K562 (cell line): ENCODE results near the gene PAIP1. TPM values are rescaled to one million over a fixed set of nuclear protein-coding genes. Genes with fewer than 3 reads are reported as not detected.

Experiments used
- AFF4 ChIP-seq: sonication (generic); formaldehyde crosslinking; IDR thresholded peaks from 2 replicates; pipeline ENCODE4 v1.8.0; 2023; ENCODE audit warnings: mild to moderate bottlenecking, missing genetic modification reagents
- BACH1 ChIP-seq: fragments of 200-800 bp; sonication (Bioruptor generic); IDR thresholded peaks from 2 replicates; pipeline ENCODE4 v1.6.1; 2016; ENCODE audit warnings: missing genetic modification characterization, missing compliant biosample characterization
- CREB3 ChIP-seq: fragments of 450-650 bp; conservative IDR thresholded peaks from 2 replicates; pipeline ENCODE4 v1.6.1; 2016; ENCODE audit warnings: missing genetic modification characterization, low read depth, mild to moderate bottlenecking, missing compliant biosample characterization, moderate library complexity
- GATAD2B ChIP-seq: fragments of 450-650 bp; IDR thresholded peaks from 2 replicates; pipeline ENCODE4 v1.6.1; 2017; ENCODE audit warnings: mild to moderate bottlenecking, borderline replicate concordance
- HDAC8 ChIP-seq: fragments of 450-650 bp; IDR thresholded peaks from 2 replicates; pipeline ENCODE4 v1.6.1; 2016; ENCODE audit warnings: mild to moderate bottlenecking, missing genetic modification characterization, moderate library complexity, missing compliant biosample characterization
- HEY1 ChIP-seq: fragments of 250-450 bp; sonication (Bioruptor Pico); IDR thresholded peaks from 2 replicates; pipeline ENCODE4 v1.5.0; 2020; ENCODE audit warnings: mild to moderate bottlenecking, moderate library complexity, borderline replicate concordance
- HMG20B ChIP-seq: fragments of 250-450 bp; sonication (Bioruptor Pico); IDR thresholded peaks from 2 replicates; pipeline ENCODE4 v1.5.0; 2021; ENCODE audit warnings: mild to moderate bottlenecking
- MCM2 ChIP-seq: fragments of 450-650 bp; IDR thresholded peaks from 2 replicates; pipeline ENCODE4 v1.6.1; 2017; ENCODE audit warnings: low read depth, mild to moderate bottlenecking
- MTA3 ChIP-seq: fragments of 450-650 bp; formaldehyde crosslinking; IDR thresholded peaks from 2 replicates; pipeline ENCODE4 v1.6.1; 2017; ENCODE audit warnings: mild to moderate bottlenecking, borderline replicate concordance
- NR0B1 ChIP-seq: fragments of 450-650 bp; IDR thresholded peaks from one replicate; pipeline ENCODE4 v1.6.1; 2018; ENCODE audit warnings: mild to moderate bottlenecking, moderate library complexity; ENCODE audit not compliant: partially characterized antibody
- ZSCAN29 ChIP-seq: fragments of 450-650 bp; IDR thresholded peaks from 2 replicates; pipeline ENCODE4 v1.6.1; 2017
- polyA plus RNA-seq, 8 experiments: library from polyadenylated mRNA; depleted of rRNA in 4 of 8; stranded (reverse) in 5 of 8; unstranded in 3 of 8; fragments of >200 nt; fragmentation: Nextera tagmentation in 2 of 8; fragmentation: Illumina TruSeq in 1 of 8; extraction: Ambion mirVana in 2 of 8; extraction: Trizol in 1 of 8; gene quantifications; 2 replicates each; pipeline versions ENCODE4 v1.2.1 to v1.2.3, GENCODE V29; 2011 to 2014; ENCODE audit warnings: inconsistent platforms in 1 of 8, missing spikeins in 1 of 8
- total RNA-seq, 7 experiments: library from RNA; depleted of rRNA in 6 of 7; stranded (reverse); fragments of >200 nt in 6 of 7; fragmentation: Illumina TruSeq in 2 of 7; extraction: Trizol in 2 of 7; gene quantifications; 2 replicates each; pipeline versions ENCODE4 v1.2.1 to v1.2.3, GENCODE V29; 2011 to 2021; ENCODE audit warnings: low replicate concordance in 1 of 7
- TF ChIP-seq, protein P1 (sequence below): IDR thresholded peaks from 2 replicates; pipeline ENCODE4 v1.6.1; 2016; ENCODE audit warnings: missing genetic modification characterization, missing compliant biosample characterization
- TF ChIP-seq, protein P2 (sequence below): fragments of 450-650 bp; IDR thresholded peaks from 2 replicates; pipeline ENCODE4 v1.6.1; 2016; ENCODE audit warnings: missing biosample characterization, missing genetic modification characterization
- TF ChIP-seq, protein P3 (sequence below), 3 experiments: fragments of 200-800 bp in 1 of 3; sonication (Bioruptor generic) in 1 of 3; sonication (generic) in 1 of 3; formaldehyde crosslinking in 1 of 3; IDR thresholded peaks; 2 replicates each; pipeline versions ENCODE4 v1.6.1 to v1.8.0; 2016 to 2022; ENCODE audit warnings: mild to moderate bottlenecking in 2 of 3, missing compliant biosample characterization in 2 of 3, missing genetic modification characterization in 2 of 3, missing genetic modification reagents in 1 of 3

Gene PAIP1
- total and polyA plus RNA-seq, 9 of the 15 experiments (the other 6 are each of a cell fraction or from before 2014, with no cell fraction given), result 51.7 to 181 (median 102) TPM

DNA sequence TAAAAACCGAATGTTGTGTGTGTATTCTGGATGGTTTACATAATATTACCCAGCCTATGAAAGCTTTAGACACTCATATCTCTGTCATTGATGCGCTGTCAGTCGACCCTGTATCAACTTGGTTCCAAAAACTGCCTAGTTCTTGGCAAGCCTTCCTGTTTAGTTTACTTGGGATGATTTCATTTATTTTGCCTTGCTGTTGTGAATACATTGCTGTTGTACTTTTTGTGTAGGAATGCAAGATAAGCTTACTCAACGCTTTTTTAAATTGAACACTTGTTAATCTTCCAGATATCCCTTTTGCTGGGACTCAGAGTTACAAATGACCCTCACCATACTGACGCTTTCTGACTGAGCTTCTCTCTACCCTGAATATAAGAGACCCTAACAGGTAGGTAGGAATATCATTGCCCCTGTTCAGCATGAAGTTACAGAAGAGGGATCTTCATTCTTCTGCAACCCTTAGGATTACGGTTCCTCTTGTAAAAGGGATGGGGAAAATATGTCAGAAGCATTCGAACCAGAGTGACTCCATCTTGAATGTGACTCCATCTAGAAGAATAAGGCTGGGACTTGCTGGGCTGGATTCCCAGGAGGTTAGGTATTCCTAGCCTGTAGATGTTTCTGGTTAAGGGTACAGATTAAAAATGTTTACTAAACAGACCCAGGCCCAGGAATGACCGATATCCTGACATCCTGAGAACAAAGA lies 13.7 kb upstream of the PAIP1 start (continued):
- TF ChIP-seq, protein P1, sequence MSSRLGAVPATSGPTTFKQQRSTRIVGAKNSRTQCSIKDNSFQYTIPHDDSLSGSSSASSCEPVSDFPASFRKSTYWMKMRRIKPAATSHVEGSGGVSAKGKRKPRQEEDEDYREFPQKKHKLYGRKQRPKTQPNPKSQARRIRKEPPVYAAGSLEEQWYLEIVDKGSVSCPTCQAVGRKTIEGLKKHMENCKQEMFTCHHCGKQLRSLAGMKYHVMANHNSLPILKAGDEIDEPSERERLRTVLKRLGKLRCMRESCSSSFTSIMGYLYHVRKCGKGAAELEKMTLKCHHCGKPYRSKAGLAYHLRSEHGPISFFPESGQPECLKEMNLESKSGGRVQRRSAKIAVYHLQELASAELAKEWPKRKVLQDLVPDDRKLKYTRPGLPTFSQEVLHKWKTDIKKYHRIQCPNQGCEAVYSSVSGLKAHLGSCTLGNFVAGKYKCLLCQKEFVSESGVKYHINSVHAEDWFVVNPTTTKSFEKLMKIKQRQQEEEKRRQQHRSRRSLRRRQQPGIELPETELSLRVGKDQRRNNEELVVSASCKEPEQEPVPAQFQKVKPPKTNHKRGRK, result no peak
- TF ChIP-seq HEY1 (no peak), MCM2 (no peak), HDAC8 (tag) (peak; percentile 73), MTA3 (no peak), ZSCAN29 (no peak), GATAD2B (no peak), BACH1 (tag) (peak; percentile 45; the same call in 1 of the 2 replicates), NR0B1 (no peak), AFF4 (CRISPR knock-in tag) (no peak), CREB3 (tag) (peak; percentile 89), HMG20B (CRISPR knock-in tag) (no peak)
- TF ChIP-seq, protein P2, sequence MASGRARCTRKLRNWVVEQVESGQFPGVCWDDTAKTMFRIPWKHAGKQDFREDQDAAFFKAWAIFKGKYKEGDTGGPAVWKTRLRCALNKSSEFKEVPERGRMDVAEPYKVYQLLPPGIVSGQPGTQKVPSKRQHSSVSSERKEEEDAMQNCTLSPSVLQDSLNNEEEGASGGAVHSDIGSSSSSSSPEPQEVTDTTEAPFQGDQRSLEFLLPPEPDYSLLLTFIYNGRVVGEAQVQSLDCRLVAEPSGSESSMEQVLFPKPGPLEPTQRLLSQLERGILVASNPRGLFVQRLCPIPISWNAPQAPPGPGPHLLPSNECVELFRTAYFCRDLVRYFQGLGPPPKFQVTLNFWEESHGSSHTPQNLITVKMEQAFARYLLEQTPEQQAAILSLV (tag), result no peak
- TF ChIP-seq, protein P3, sequence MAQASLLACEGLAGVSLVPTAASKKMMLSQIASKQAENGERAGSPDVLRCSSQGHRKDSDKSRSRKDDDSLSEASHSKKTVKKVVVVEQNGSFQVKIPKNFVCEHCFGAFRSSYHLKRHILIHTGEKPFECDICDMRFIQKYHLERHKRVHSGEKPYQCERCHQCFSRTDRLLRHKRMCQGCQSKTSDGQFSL (CRISPR knock-in tag; IDR thresholded peaks at IDR 0.05), result no peak
- TF ChIP-seq, protein P3 (tag; IDR thresholded peaks at IDR 0.05), result peak in 1 of 2 experiments; percentile 90; a peak in 2 of 4 replicates
